ENCODE measurements around the gene PKN1. TPM values are rescaled to one million over a fixed set of nuclear protein-coding genes. Genes with fewer than 3 reads are reported as not detected.

Gene PKN1
- total and polyA plus RNA-seq, 8 donors, result 42.0 to 268 (median 87.9) TPM

- Histone ChIP-seq H3K4me3 (peak within 1 kb of the TSS; percentile 75 to 94 (median 86)), H3K9me3 (no peaks in the 10 kb centered on the region), H3K36me3 (peaks cover 0 to 17% (median 5%) of the 10 kb centered on the region in 4 donors), H3K27me3 (no peaks in the 10 kb centered on the region), H3K27ac (peak within 1 kb of the TSS; percentile 91 to 95 (median 95)), H3K4me1 (peaks cover 39 to 48% (median 43%) of the 10 kb centered on the region in 4 donors)
- TF ChIP-seq CTCF (IDR thresholded peaks at IDR 0.05), result no peak
- TF ChIP-seq POLR2A (IDR thresholded peaks at IDR 0.05), result peak in 1 of 4 donors; percentile 76
- TF ChIP-seq POLR2AphosphoS5 (IDR thresholded peaks at IDR 0.05), result peak; percentile 29 to 93 (median 92)
- no peak for TF ChIP-seq EP300 (IDR thresholded peaks at IDR 0.05)
- intact Hi-C loops (cut with DNase I; ENCODE audit: low total_unique reads), result no loop called here
- 0 to 1% (median 1%) methylated on average over 41 to 57 of the region's 57 CpGs for WGBS, 5 donors
- DNase-seq, result peak; percentile 99 to 100
These were observed 13.8 kb upstream of the PKN1 start, which contains the start of gene DDX39A for GRCh38 chr19:14419106-14419813. Gene DDX39A, minus strand, starts transcription at chr19:14419341. Its CDS starts 6,121 bp downstream, at chr19:14413220.

- H3K4me3 ChIP-seq, result no peak overlapping the region
- TF ChIP-seq EP300 (IDR thresholded peaks at IDR 0.05) (no peak), POLR2A (IDR thresholded peaks at IDR 0.05) (no peak), CTCF (IDR thresholded peaks at IDR 0.05) (no peak), POLR2AphosphoS5 (IDR thresholded peaks at IDR 0.05) (no peak)
- H3K9me3 ChIP-seq, result no peaks in the 10 kb centered on the region
- no peaks in the 10 kb centered on the region for H3K4me1 ChIP-seq
- no peak for DNase-seq
- WGBS, 5 donors, result 65 to 77% (median 70%) methylated on average over 7 of the region's 7 CpGs
- intact Hi-C loops (cut with DNase I; ENCODE audit: low total_unique reads), result no loop called here
- H3K36me3 ChIP-seq, result no peaks in the 10 kb centered on the region
- no peaks in the 10 kb centered on the region for H3K27me3 ChIP-seq
- no peak overlapping the region for H3K27ac ChIP-seq
These were observed 7.4 kb upstream of the PKN1 start for GRCh38 chr19:14425696-14426138.

- DNase-seq, result no peak
- Histone ChIP-seq H3K9me3 (no peaks in the 10 kb centered on the region), H3K4me1 (peaks cover 8 to 12% (median 10%) of the 10 kb centered on the region in 4 donors), H3K27ac (no peak overlapping the region), H3K4me3 (no peak overlapping the region), H3K36me3 (no peaks in the 10 kb centered on the region), H3K27me3 (no peaks in the 10 kb centered on the region)
- intact Hi-C loops (cut with DNase I; ENCODE audit: low total_unique reads), result no loop called here
- 74 to 84% (median 77%) methylated on average over 2 of the region's 2 CpGs for WGBS, 5 donors
- no peak for TF ChIP-seq CTCF (IDR thresholded peaks at IDR 0.05)
- no peak for TF ChIP-seq EP300 (IDR thresholded peaks at IDR 0.05)
- TF ChIP-seq POLR2A (IDR thresholded peaks at IDR 0.05), result no peak
- TF ChIP-seq POLR2AphosphoS5 (IDR thresholded peaks at IDR 0.05), result no peak
These were observed 5.6 kb upstream of the PKN1 start for GRCh38 chr19:14427461-14427860.

GRCh38 chr19:14428882-14429416, 4.2 kb upstream of the PKN1 start:
- intact Hi-C loops (cut with DNase I; ENCODE audit: low total_unique reads), result no loop called here
- peaks cover 15 to 22% (median 20%) of the 10 kb centered on the region in 4 donors for H3K4me1 ChIP-seq
- TF ChIP-seq CTCF (IDR thresholded peaks at IDR 0.05) (no peak), POLR2AphosphoS5 (IDR thresholded peaks at IDR 0.05) (no peak), POLR2A (IDR thresholded peaks at IDR 0.05) (no peak), EP300 (IDR thresholded peaks at IDR 0.05) (no peak)
- H3K36me3 ChIP-seq, result no peaks in the 10 kb centered on the region
- H3K27ac ChIP-seq, result no peak overlapping the region
- WGBS, 5 donors, result 34 to 54% (median 43%) methylated on average over 4 of the region's 4 CpGs
- H3K27me3 ChIP-seq, result no peaks in the 10 kb centered on the region
- DNase-seq, result no peak
- H3K4me3 ChIP-seq, result no peak overlapping the region
- no peaks in the 10 kb centered on the region for H3K9me3 ChIP-seq

All from stomach (tissue), 9 donors.